HG03571 (cell line): ENCODE results near the gene TSPEAR.

Experiments used
- ATAC-seq: cut with Tn5 transposase; IDR thresholded peaks from one replicate; pipeline ENCODE4 v1.9.1; 2021; ENCODE audit not compliant: unreplicated experiment

Gene TSPEAR

GRCh38 chr21:44741921-44742320 lies 30.5 kb upstream of the TSPEAR start:
- ATAC-seq, result no peak

GRCh38 chr21:44740742-44741141 lies 29.4 kb upstream of the TSPEAR start:
- ATAC-seq, result no peak

GRCh38 chr21:44739316-44739715 lies 27.9 kb upstream of the TSPEAR start:
- ATAC-seq, result no peak

- ATAC-seq, result no peak
Measured at GRCh38 chr21:44738621-44739020, 27.2 kb upstream of the TSPEAR start.

GRCh38 chr21:44737706-44738354 lies 26.5 kb upstream of the TSPEAR start:
- no peak for ATAC-seq

- no peak for ATAC-seq
Measured at GRCh38 chr21:44736291-44737004, 25.1 kb upstream of the TSPEAR start.

GRCh38 chr21:44735821-44736220 lies 24.4 kb upstream of the TSPEAR start:
- ATAC-seq, result no peak

- ATAC-seq, result no peak
Measured at GRCh38 chr21:44734841-44735240, 23.5 kb upstream of the TSPEAR start.

GRCh38 chr21:44734026-44734745 lies 22.8 kb upstream of the TSPEAR start:
- no peak for ATAC-seq

- no peak for ATAC-seq
Measured at GRCh38 chr21:44732956-44733355, 21.6 kb upstream of the TSPEAR start.

- ATAC-seq, result no peak
Measured at GRCh38 chr21:44732263-44732662, 20.9 kb upstream of the TSPEAR start.

- no peak for ATAC-seq
Measured at GRCh38 chr21:44730951-44731579, 19.7 kb upstream of the TSPEAR start.

GRCh38 chr21:44730028-44730395 lies 18.6 kb upstream of the TSPEAR start:
- no peak for ATAC-seq

GRCh38 chr21:44729336-44730027 lies 18.1 kb upstream of the TSPEAR start:
- no peak for ATAC-seq

- no peak for ATAC-seq
Measured at GRCh38 chr21:44728716-44729115, 17.3 kb upstream of the TSPEAR start.

GRCh38 chr21:44727757-44728156 lies 16.4 kb upstream of the TSPEAR start:
- ATAC-seq, result no peak

- no peak for ATAC-seq
Measured at GRCh38 chr21:44727321-44727720, 15.9 kb upstream of the TSPEAR start.

GRCh38 chr21:44726826-44727225 lies 15.5 kb upstream of the TSPEAR start:
- ATAC-seq, result no peak

GRCh38 chr21:44724926-44725325 lies 13.6 kb upstream of the TSPEAR start:
- ATAC-seq, result no peak

- ATAC-seq, result no peak
Measured at GRCh38 chr21:44724196-44724595, 12.8 kb upstream of the TSPEAR start.
